GM12865 (cell line): ENCODE data around the gene SLCO4A1.

Source experiments
- DNase-seq: peaks from one replicate; pipeline ENCODE4 v3.0.0; 2010; ENCODE audit warnings: low read depth
- H3K4me3 ChIP-seq: 2 replicates; pipeline ENCODE4 v1.5.1; 2011; ENCODE audit warnings: mild to moderate bottlenecking, low read depth, low read length, control low read depth
- CTCF ChIP-seq: IDR thresholded peaks from 2 replicates; pipeline ENCODE4 v1.5.1; 2011; ENCODE audit warnings: low read length, control low read depth, low read depth, inconsistent platforms; ENCODE audit not compliant: insufficient read depth; ENCODE audit errors: missing control alignments

Gene SLCO4A1

DNA sequence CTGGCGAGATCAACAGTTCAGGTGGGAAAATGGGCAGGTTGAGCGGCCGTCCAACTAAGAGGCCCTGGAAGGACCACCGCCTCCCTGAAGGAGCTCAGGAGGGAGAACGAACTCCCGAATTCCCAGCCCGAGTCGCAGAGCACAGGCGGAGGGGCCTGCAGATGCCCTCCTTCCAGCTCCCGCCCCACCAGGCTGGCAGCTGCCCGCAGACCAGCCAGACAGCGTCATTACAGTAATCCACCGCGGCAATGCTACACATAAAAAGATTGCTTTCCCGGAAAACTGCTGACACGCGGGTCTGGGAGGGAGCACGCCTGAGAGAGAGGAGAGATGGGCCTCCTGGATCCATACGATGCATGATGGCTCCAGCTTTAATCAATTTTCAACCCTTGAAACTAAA is 30.5 kb upstream of the SLCO4A1 start:
- H3K4me3 ChIP-seq: no peak overlapping the region
- no peak for DNase-seq
- no peak for TF ChIP-seq CTCF

- DNase-seq: no peak
- TF ChIP-seq CTCF: no peak
- no peak overlapping the region for H3K4me3 ChIP-seq
These were observed 28.0 kb upstream of the SLCO4A1 start for GRCh38 chr20:62614085-62614960.

- TF ChIP-seq CTCF: no peak
- DNase-seq: no peak
- H3K4me3 ChIP-seq: no peak overlapping the region
These were observed 27.2 kb upstream of the SLCO4A1 start for GRCh38 chr20:62614961-62615680.

- no peak for TF ChIP-seq CTCF
- no peak overlapping the region for H3K4me3 ChIP-seq
- no peak for DNase-seq
These were observed 26.5 kb upstream of the SLCO4A1 start for GRCh38 chr20:62615750-62616251.

GRCh38 chr20:62616728-62617621 is 25.3 kb upstream of the SLCO4A1 start:
- peak; percentile 99 for TF ChIP-seq CTCF
- H3K4me3 ChIP-seq: peak overlapping the region; percentile 37
- DNase-seq: peak; percentile 78

GRCh38 chr20:62617711-62618483 is 24.4 kb upstream of the SLCO4A1 start:
- H3K4me3 ChIP-seq: peak overlapping the region; percentile 37
- TF ChIP-seq CTCF: no peak
- DNase-seq: peak; percentile 71
